Stimulated activated CD8-positive, alpha-beta memory T cell treated with anti-CD3 and anti-CD28 coated beads, Interleukin-2, amount 100 ng/mL, for 1 hour (primary cell): ENCODE data around the gene AP5Z1.

ENCODE experiments used
- DNase-seq, 2 donors: peaks; one replicate each; pipeline ENCODE4 v3.0.0-alpha.2; 2020; ENCODE audit warnings: low read depth in 2 of 2

Gene AP5Z1

DNA sequence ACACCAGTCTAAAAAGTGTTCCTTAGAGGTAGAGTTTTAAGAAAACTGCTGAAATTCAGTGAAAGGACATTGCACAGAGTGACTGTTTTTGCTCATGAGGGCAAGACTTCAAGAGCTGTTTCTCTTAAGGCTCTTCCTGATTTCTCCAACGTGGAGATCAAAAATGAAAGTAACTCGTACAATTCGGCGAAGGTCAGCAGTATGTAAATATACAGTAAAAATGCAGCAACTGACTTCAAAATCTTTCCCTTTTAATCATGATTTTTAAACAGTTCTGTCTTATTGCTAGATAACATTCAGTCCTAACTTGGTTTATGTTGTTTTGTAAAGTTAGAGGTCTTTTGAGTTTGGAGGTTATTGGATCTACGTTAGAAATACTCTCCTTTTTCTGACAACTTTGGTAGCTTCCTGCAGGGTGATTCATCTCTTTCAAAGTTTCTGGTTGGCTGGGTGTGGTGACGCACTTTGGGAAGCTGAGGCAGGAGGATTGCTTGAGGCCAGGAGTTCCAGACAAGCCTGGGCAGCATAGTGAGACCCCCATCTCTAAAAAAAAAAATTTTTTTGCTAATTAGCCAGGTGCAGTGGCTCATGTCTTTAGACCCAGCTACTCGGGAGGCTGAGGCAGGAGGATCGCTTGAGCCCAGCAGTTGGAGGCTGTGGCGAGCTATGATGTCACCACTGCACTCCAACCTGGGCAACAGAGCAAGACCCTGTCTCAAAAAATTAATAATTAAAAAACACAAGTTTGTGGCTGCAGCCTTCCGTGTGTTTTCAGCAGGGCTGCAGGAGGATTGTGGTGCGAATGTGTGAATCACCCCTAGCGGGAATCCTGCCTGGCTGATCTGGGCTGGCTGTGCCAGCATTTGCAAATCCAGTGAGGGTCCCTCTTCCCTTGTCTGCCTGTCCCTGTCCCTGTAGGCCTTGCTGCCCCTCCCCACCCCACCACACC is 29.2 kb upstream of the AP5Z1 start:
- DNase-seq = no peak

DNA sequence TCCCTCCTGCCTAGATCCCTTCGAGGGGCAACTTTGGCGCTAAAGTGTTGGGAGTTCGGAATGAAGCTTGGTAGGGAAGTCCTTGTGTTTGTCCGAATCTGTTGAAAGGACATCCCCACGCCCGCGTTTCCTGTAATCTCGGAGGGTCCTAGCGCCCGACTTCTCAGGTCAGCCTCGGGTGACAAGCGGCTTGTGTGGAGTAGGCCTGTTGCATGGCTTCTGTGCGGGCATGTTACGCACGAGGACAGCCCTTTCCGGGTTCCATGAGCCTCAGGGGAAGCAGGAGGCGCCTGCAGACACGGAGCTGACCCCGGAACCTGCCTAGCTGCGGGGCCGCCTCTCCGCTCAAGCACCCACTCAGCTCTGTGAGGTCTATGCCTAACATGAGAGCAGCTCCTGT is 28.4 kb upstream of the AP5Z1 start:
- DNase-seq = no peak

- DNase-seq = no peak
Observed at GRCh38 chr7:4747746-4748145, 27.7 kb upstream of the AP5Z1 start.

DNA sequence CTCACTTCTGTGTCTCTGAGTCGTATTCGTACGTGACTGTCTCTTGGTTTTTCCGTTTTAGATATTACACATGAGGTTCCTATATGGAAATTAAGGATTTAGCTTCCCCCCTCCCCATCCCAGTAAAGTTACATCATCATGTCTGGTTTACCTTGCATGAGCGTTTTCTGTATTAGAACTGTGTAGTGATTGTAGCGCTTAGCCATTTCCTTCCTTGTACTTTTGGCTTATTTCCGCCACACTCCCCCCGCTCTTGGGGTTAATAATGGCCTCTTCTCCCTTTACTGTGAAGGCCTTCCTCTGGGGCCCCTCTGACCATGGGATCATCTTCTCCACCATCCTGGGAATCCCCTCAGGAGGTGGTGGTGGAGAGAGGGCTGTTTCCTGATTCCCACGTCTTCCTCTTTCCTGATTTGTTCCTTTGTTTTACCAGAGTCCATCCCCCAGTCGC is 27.2 kb upstream of the AP5Z1 start:
- DNase-seq = no peak

- no peak for DNase-seq
Observed at GRCh38 chr7:4749363-4749762, 26.1 kb upstream of the AP5Z1 start.

- no peak for DNase-seq
Observed at GRCh38 chr7:4749798-4750197, 25.6 kb upstream of the AP5Z1 start.

DNA sequence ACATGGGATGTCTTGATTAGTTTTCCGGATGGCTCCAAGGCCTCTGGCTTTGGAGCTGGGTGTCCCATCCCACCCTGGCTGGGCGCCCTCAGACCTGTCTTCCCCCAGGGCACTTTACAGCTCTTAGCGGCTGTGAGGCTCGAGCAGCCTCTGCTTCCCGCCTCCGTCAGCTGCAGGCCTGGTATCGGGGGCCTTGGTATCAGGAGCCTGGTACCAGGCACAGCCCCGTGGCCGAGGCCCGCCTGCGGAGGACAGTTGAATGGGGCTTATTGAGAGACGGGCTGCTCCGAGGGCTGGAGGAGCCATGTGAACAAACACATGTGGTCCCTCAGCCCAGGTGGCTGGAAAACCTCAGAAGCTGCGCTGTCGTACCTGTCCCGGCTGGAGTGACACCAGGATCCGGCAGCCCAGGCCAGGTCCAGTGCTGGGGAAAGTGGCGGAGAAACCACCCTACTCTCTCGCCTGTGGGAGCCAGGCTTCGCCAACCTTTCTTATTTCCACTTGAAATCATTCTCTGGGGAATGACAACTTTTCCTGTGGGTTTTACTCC is 23.9 kb upstream of the AP5Z1 start:
- DNase-seq = no peak

GRCh38 chr7:4753598-4754432 is 21.6 kb upstream of the AP5Z1 start:
- peak; percentile 74 for DNase-seq

DNA sequence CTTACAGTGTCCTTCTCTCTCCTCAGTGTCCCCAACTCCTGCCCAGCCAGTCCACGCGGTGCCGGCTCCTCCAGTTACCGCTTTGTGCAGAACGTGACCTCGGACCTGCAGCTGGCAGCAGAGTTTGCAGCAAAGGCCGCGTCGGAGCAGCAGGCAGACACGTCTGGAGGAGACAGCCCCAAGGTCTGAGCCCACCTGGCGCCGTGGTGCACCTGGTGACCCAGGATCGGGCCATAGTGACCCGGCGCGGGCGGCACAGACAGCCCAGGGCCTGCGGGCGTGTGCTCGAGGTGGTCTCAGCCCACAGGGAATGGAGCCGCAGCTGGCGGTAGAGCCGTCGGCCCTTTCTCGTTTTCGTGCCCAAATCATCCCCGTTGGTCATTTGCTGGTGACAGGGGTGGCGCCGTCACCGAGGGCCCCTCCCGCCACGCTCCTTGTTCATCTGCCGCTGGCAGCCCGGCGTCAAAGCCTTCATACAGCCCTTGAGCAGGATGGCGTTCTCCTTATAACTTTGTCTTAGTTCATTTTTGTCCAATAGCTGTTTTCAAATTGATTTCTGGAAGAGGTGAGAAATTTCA is 20.9 kb upstream of the AP5Z1 start:
- no peak for DNase-seq

DNA sequence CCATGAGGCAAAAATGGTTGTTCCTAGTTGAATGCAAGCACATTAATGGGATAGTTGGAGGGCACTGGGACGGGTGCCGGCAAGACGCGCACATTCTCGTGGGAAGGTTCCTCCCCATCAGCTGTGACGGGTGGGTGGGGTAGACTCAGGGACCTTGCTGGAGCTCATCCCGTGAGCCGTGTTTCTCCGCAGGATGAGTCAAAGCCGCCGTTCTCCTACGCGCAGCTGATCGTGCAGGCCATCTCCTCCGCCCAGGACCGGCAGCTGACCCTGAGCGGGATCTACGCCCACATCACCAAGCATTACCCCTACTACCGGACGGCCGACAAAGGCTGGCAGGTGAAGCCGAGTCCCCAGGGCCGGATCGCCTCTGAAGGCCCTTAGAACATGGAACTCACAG is 20.4 kb upstream of the AP5Z1 start:
- no peak for DNase-seq

DNA sequence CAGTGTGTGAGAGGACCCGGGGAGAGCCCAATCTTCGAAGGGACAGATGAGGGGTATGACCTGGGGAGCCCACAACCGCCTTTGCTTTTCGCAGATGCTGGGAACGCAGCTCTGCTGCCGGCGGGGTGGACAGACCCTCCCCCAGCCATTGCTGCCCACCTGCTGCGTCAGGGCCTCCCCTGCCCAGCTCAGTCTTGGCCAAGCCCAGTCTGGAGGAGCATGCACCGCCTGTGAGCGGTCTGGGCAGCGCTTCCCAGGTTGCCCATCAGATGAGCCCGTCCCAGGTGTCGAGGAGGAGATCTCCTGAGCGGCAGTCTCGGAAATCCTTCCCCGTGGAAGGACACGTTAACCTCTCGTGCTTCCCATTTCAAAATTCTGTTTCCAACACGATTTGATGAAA is 17.3 kb upstream of the AP5Z1 start:
- no peak for DNase-seq

DNA sequence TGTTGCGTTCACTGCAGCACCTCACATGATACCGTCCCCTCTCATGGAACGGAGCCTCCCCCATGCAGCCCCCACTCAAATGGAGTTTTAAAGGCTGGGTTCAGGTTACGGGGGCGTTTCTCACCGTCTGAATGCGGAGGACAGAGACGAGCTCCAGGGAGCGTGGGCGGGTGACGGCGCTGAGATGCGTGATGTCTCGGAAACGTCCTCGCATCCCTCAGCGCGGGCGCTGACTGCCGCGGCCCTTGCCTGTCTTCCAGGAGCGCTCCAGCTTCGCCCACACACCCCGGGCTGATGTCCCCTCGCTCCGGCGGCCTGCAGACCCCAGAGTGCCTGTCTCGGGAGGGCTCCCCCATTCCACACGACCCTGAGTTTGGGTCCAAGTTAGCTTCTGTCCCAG is 16.6 kb upstream of the AP5Z1 start:
- DNase-seq = no peak

DNA sequence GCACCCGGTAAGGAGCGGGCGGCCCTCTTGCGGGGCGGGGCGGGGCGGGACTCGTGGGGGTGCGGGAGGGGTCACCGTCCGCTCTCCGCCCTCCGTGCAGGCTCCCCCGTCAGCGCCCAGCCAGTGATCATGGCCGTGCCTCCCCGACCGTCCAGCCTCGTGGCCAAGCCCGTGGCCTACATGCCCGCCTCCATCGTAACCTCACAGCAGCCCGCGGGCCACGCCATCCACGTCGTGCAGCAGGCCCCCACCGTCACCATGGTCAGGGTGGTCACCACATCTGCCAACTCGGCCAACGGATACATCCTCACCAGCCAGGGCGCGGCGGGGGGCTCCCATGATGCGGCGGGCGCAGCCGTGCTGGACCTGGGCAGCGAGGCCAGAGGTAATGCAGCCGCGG is 16.2 kb upstream of the AP5Z1 start:
- no peak for DNase-seq

GRCh38 chr7:4760952-4761351 is 14.5 kb upstream of the AP5Z1 start:
- DNase-seq = no peak

GRCh38 chr7:4762121-4763055 is 13.0 kb upstream of the AP5Z1 start:
- DNase-seq = no peak

DNA sequence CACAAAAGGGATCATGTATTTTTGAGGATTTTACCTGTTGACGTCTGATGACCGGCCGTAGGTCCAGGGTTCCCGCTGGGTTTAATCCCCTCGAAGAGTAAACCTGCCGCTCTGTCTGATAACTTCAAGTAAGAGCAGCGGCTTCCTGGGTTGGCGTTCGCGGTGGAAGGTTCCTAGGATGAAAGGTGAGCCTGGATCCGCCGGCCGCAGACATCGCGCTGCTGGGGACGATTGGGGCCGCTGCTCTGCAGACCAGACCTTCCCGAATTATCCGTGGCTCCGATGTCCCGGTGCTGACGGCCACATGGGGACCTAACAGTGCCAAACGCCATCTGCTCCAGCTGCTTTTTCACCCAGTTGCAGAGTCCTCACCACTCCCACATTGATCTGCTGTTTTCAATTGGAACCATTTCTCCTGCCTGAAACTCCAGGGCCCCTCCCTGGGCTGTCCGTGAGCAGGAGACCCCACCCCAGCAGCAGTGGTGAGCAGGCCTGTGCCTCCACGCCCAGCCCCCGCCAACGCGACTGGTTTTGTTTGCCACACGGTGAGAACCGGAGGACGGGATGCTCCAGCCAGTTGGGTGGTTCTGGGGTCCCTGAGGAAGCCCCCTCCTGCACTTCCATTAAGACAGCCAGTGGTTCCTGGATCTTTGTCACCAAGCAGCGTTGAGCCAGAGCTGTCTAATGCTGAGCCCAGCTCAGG is 12.2 kb upstream of the AP5Z1 start:
- DNase-seq = no peak

DNA sequence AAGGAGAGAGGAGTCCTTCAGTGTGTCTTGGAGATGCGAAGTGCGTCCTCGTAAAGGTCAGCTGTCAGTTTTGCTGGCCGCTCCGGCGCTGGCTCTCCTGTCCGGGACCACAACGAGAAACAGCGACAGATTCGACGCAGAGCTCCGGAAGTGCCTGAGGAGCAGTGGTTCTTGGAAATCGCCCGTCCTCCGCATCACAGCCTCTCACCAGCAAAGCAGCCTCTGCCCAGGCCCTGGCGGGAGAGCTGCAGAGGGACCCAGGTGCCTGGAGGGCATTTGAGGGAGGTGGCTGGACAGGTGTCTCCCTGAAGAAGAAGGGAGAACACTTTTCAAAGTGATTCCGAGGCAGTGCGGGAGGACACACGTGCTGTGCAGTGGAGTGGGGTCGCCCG is 11.6 kb upstream of the AP5Z1 start:
- DNase-seq = no peak

DNA sequence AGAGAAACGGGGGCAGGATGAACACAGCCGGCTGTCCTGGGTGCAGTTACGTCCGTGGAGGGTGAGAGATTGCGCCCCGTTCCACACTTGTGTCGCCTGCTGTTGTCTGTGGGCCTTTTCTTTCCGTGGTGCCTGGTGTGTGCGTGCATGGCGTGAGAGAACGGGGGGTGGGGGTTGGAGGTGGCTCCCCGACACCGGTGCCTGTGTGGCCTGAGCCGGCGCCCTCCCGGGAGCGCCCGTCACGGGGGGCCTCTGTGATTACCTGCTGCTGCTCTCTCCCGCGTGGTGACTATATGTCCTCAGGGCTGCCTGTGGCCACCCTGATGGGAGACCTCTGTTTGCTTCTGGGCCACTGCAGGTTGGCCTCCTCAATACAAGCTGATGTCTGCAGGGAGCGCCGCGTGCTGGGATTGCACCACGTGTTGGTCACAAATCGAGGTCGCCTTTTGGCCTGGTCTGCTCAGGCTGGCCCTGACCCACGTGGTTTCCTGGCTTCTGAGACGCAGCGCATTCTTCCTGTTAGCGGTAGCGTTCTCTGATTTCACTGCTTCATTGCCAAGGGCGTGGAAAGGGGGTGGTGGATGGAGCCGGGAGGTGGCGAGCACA is 10.9 kb upstream of the AP5Z1 start:
- no peak for DNase-seq

GRCh38 chr7:4765776-4766490 is 9.5 kb upstream of the AP5Z1 start:
- no peak for DNase-seq
